ENCODE measurements around the gene NRG3.

Gene NRG3

DNA sequence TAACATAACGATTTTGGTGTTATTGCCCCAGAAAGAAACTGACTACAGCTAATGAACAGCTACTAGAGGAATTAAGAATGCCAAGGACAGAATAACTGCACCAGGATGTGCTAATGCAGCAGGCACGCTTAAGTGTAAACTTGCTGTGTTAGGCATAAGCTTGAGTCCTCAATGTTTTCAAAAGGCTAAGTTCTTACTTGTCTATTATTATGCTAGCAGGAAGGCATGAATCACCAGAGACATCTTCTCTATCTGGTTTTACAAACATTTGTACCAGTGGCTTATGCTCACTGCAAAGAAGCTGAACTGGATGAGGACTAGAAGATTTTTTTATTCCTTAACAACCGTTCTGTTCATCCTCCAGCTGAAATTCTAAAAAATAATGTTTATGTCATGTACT lies 1035.3 kb downstream of the NRG3 start:
- H3K4me3 ChIP-seq (ENCODE audit: low read depth, low read length): no peak overlapping the region
- in situ Hi-C loops (cut with HindIII; ENCODE audit: low sequenced_read_pairs): no loop called here
- DNase-seq (ENCODE audit: low read depth, low spot score): no peak
- TF ChIP-seq CTCF (IDR thresholded peaks at IDR 0.05; ENCODE audit: low read depth, low read length): no peak

DNA sequence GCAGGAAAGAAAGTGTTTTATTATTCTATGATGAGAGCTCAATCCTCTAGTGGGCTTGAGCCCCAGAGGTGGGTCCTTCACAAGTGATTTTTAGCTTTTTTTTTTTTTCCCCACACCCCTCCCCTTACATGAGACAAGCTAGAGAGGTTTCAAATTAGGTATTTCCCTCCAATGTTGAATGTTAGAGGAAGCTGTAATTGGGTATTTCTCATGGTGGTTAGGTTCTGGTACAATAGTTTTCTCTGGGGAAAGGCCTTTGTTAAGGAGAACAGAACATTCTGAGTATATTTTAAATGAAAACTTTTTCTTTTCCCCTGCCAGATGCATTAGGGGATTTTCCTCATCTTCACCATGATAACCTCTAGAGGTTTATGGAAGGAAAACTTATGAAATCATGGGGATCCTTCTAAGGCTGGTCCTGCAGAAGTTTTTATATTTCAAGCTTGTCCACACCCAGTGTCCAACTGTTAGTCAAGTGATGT lies 1039.7 kb downstream of the NRG3 start:
- in situ Hi-C loops (cut with HindIII; ENCODE audit: low sequenced_read_pairs): no loop called here
- no peak overlapping the region for H3K4me3 ChIP-seq (ENCODE audit: low read depth, low read length)
- no peak for DNase-seq (ENCODE audit: low read depth, low spot score)
- no peak for TF ChIP-seq CTCF (IDR thresholded peaks at IDR 0.05; ENCODE audit: low read depth, low read length)

DNA sequence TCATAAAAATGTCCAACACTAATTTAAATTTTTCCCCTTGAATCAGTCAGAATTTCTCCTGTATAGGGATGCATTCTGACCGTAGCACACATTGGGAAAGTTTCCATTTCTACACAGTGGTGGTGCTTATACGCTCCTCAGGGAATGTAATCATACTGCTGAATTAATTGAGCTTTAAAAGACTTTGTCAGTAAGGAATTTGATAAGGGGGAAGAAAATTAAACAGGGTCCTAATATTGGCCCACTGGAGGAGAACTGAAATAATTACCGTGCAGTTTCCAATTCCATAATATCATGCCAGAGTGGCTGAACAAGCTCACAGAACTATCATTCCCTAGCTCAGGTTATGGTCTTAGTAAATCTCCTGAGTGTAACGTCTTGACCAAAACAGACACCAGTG lies 1041.9 kb downstream of the NRG3 start:
- no peak for TF ChIP-seq CTCF (IDR thresholded peaks at IDR 0.05; ENCODE audit: low read depth, low read length)
- H3K4me3 ChIP-seq (ENCODE audit: low read depth, low read length): no peak overlapping the region
- in situ Hi-C loops (cut with HindIII; ENCODE audit: low sequenced_read_pairs): no loop called here
- no peak for DNase-seq (ENCODE audit: low read depth, low spot score)

GRCh38 chr10:82918022-82918421 lies 1043.0 kb downstream of the NRG3 start:
- in situ Hi-C loops (cut with HindIII; ENCODE audit: low sequenced_read_pairs): no loop called here
- TF ChIP-seq CTCF (IDR thresholded peaks at IDR 0.05; ENCODE audit: low read depth, low read length): no peak
- no peak for DNase-seq (ENCODE audit: low read depth, low spot score)
- no peak overlapping the region for H3K4me3 ChIP-seq (ENCODE audit: low read depth, low read length)

DNA sequence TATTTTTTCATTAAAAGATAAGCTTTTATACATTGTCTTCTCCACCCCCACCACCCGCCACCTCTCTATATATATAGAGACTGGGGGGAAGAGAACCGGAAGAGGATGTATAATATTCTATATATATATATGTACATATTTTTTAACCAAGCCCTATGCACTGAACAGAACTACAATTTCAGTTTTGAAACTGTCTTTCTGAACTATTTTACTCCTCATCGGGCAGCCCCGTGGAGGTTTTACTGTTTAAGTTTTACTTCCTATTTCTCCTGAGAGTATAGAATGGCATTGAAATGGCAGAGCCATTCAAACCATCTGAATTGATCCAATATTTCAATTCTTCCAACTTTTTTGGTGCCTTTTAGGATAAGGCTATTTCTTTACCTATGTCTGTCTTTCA lies 1047.1 kb downstream of the NRG3 start:
- H3K4me3 ChIP-seq (ENCODE audit: low read depth, low read length): no peak overlapping the region
- no peak for TF ChIP-seq CTCF (IDR thresholded peaks at IDR 0.05; ENCODE audit: low read depth, low read length)
- DNase-seq (ENCODE audit: low read depth, low spot score): no peak
- in situ Hi-C loops (cut with HindIII; ENCODE audit: low sequenced_read_pairs): no loop called here

DNA sequence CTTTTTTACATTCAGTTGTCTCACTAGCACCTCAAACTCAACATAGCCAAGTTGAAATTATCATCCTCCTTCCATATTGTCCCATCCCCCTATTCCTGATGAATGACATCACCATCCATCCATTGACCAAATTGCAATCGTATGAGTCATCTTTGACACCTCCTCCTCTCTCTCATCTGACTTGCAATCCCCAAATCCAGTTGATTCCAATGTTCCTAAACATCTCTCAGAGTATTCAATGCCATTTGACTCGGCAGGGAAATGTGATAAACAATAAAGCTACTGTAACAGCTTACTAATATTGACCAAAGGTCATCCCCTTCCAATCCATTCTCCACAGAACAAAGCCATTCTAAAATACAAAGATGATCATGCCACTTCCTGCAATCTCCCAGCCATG lies 1047.8 kb downstream of the NRG3 start:
- H3K4me3 ChIP-seq (ENCODE audit: low read depth, low read length): no peak overlapping the region
- DNase-seq (ENCODE audit: low read depth, low spot score): no peak
- no peak for TF ChIP-seq CTCF (IDR thresholded peaks at IDR 0.05; ENCODE audit: low read depth, low read length)
- in situ Hi-C loops (cut with HindIII; ENCODE audit: low sequenced_read_pairs): no loop called here

DNA sequence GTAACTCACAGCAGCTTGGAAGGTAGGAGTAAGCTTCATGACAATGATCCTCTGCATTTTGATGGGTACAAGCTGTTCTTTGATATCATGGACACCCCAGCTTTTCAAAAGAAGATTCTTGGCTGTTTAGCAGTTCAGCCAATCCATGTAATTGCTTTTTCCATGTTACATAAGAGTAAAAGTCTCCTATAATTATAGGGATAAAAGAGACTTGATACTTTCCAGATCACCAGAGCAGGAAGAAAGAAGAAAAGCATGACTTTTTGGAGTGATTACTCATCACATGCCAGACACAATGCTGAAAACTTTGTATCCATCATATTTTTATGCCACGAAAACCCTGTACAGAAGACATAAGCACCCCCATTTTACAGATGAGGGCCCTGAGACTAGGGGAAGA lies 1049.7 kb downstream of the NRG3 start:
- no peak overlapping the region for H3K4me3 ChIP-seq (ENCODE audit: low read depth, low read length)
- in situ Hi-C loops (cut with HindIII; ENCODE audit: low sequenced_read_pairs): no loop called here
- DNase-seq (ENCODE audit: low read depth, low spot score): no peak
- no peak for TF ChIP-seq CTCF (IDR thresholded peaks at IDR 0.05; ENCODE audit: low read depth, low read length)
